ENCODE data around the gene HSFX3.
"Not testable (repeated sequence)": the region's sequence is repeated elsewhere in the genome, so short reads cannot be mapped to it uniquely, and the experiment has no call there.

- not testable (repeated sequence) for TF ChIP-seq CTCF (IDR thresholded peaks at IDR 0.05 in 2 of 3, conservative IDR thresholded peaks at IDR 0.05 in 1 of 3; ENCODE audit: borderline replicate concordance in 1 of 3, insufficient read depth in 1 of 3, low read depth in 2 of 3, low read length in 2 of 3); EZH2 (IDR thresholded peaks at IDR 0.05); ZNF274 (IDR thresholded peaks at IDR 0.05; ENCODE audit: low read depth, low read length); POLR2A (IDR thresholded peaks at IDR 0.05; ENCODE audit: borderline replicate concordance, extremely low read depth, insufficient read depth, insufficient read length); YY1 (IDR thresholded peaks at IDR 0.05; ENCODE audit: extremely low read depth, insufficient replicate concordance, low read depth, low read length)
These were observed 730 bp upstream of the HSFX3 start for GRCh38 chrX:149550454-149550853.

Measured in HCT116 (cell line).